CD1c-positive myeloid dendritic cell (primary cell): Measurements from ENCODE around the gene SLC37A1.

Source experiments
- DNase-seq: peaks from one replicate; pipeline ENCODE4 v3.0.0-alpha.2; 2016; ENCODE audit errors: extremely low spot score

The SLC37A1 gene

DNA sequence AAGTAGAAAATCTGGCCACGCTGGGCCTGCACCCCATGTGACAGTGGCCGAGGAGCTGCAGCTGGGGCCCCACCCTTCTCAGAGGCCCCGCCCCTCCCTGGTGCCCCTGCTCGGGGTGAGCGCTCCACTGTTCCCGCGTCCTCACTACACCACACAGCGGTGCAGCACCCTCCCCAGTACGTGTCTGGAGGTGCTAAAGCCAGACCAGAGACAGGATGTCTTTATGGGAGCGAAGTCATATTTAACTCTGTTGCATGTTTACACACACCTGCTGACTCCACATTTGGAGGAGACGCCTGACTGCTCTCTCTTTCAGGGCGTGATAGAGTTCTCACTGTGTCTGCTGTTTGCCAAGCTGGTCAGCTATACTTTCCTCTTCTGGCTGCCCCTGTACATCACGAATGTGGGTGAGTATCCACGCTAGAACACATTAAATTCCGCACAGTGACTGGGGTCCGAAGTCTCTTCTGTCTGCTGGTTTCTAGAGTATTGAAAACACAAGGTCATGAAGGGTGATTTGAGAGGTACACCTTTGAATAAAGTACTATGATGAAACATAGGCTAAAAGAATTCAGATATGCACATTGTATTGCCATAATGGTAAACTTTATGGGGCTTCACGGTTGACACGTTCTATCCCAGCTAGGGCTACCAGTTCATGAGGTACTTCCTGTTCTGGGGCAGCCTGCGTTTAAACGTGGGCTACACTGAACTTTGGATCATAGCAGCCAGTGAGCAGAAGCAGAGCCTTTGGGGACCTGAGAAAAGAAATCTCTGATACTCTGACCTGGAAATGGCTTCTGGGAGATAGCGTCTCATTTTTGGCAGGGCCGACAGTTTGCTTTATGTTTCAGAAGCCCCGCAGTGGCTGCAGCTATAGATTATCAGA, 48.4 kb downstream of the SLC37A1 start:
- no peak for DNase-seq

DNA sequence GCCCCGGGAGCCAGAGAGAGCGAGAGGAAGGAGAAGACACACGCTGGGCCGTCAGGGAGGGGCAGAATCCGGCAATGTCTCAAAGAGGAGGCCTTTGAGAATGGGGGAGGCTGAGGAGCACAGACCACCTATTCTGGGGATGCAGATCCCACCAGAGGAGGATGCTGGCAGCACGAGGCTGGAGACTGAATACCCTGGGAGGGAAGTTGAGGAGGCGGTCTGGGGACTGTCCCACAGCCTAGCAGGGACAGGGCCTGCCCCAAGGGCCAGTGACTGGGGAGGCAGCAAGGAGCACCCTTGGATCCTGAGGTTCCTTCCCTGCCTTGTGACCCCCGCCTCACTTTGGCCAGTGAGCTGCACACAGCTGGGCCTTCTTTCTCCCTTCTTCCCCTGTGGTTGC, 49.2 kb downstream of the SLC37A1 start:
- DNase-seq = no peak

DNA sequence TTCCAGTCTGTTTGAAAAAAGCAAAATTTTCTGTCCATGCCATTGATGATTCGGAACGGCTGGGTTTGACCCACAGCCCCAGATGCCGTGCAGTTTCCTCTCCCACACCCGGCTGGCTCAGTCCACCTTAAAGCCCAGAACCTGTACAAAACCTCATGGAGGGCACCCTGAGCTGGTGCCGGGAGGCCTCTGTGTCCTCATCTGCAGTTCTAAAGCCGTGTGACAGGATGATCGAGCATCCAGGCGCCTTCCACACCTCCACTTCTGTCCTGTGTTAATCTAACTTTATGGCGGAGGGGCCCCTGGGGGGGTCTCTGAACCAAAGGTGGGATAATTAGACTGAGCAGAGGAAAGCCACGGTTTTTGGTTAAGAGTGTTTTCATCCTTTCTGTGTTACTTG, 49.6 kb downstream of the SLC37A1 start:
- no peak for DNase-seq

DNA sequence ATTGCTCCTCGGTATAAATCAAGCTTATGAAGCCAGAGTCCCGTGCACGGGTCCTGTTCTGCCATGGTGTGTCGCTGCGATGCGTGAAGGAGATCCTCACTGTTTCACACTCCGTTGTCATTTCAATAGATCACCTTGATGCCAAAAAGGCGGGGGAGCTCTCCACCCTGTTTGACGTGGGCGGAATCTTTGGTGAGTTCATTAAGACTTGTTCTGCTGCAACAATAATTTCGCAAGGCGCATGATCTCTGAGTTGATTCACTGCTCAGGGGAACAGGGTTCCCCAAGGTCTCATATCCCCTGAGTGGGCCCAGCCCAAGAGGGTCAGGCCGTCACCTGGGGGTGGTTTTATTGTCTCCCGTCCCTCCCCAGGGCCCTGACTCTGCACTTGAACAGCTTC, 50.0 kb downstream of the SLC37A1 start:
- DNase-seq = no peak

DNA sequence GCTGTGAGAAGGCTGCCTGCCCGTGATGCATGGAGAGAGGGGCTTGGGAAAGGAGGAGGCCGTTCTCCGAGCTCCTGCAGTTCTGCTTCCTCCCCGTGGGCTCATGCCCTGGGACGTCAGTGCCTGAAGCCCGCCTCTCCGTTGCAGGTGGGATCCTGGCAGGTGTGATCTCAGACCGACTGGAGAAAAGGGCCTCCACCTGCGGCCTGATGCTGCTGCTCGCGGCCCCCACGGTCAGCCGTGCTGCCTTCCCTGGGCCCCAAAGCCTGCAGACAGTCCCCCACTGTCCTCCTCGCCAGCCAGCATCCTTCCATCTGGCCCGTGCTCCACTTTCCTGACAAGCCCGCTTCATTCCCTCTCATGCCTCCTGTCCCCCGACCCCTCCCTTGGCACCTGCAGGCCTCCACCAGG, 50.9 kb downstream of the SLC37A1 start:
- DNase-seq = no peak

DNA sequence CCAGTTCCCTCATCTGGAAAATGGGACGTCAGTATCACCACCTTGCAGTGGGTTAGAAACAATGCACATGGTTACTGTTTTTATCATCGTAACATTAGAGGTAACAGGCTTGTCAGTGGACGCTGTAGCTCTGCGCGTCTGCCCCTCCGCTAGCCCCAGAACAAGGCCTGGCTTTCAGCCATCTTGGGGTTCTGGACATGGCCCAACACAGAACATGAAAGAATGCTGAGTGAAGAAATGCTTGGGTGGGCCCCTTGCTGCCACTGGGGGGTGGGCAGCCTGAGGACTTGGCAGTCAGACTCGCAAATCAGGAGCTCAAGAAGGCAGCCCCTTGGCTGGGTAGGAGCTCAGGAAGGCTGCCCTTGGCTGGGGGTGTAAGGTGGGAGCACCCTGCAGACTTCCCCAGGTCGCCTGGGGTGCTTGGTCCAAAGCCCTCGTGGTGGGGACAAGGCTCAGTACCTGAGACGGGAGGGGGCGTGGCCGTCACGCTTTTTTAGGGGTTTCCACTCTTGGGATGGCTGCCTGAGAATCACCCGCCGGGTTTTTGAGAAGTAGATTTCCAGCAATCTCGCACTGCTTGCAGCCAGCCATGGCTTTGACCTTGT, 51.7 kb downstream of the SLC37A1 start:
- no peak for DNase-seq

DNA sequence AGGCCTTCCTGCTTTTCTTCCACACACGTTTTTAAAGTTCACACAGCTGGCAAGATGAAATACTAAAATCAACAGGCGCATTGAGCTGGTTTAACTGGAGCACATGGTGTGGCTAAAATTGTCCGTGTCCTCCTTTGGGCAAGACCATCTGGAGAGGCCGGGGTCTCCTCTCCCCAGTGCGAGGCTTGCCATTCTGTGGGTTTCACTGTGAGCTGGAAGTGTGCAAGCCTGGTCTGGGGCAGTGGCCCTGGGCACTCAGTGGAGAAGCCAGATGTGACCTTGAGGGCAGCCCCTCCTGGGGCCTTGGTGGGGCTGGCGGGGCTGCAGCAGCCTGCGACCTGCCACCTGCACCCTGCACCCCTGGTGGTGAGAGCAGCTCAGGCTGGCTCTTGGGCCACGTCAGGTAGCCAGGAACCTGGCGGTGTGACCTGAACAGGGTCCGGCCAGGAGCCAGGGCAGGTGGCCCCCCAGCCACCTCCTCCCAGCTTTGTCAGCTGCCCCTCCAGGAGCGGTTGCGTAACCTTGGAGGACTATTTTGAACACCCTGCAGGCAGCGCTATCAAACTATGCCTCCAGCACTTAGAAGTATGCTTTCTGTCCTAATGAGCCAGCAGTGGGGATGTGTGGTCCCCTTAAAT, 52.4 kb downstream of the SLC37A1 start:
- no peak for DNase-seq

DNA sequence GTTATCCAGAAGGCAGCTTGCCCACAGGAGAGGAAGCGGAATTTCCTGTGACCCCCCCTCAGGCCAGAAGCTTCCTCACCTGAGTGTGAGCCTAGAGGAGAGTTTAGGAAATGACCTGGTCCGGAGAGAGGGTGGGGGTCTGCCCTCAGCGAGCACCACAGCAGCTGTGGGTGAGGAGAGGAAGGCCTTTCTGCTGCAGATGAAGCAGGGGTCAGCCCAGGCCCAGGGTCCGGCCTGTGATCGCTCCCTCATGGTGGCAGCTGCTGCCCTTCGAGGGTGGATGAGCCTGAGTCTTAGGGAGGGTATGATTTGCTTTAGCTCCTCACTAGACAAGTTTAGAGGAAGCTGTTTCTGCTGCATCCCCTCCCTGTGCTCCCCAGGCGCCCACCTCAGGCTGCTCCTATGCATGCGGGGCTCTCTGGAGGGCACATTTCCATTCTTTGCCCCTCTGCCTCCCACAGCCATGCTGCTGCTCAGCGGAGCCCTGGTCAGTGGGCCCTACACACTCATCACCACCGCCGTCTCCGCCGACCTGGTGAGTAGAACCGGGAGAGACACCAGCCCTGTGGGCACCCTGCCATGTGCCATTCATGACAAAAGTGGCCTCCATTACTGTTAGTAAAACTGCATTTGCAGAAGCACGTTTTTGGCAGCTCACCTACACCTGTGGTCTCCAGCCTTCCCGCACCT, 53.0 kb downstream of the SLC37A1 start:
- no peak for DNase-seq

DNA sequence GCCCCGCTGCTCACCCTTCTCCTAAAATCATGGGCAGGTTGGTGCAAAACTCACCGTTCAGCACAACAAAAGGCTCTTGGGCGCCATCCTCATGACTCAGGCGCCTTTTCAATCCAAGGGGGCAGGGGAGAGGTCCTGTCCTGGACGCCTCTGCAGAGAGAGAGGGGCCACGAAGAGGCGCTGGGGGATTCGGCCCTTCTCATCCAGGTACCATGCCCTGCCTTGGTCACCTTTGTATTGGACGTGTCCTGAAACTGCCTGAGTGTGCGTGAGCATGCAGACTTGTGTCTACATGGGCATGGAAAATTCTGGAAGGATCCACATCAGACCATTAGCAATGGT, 53.5 kb downstream of the SLC37A1 start:
- DNase-seq = no peak

DNA sequence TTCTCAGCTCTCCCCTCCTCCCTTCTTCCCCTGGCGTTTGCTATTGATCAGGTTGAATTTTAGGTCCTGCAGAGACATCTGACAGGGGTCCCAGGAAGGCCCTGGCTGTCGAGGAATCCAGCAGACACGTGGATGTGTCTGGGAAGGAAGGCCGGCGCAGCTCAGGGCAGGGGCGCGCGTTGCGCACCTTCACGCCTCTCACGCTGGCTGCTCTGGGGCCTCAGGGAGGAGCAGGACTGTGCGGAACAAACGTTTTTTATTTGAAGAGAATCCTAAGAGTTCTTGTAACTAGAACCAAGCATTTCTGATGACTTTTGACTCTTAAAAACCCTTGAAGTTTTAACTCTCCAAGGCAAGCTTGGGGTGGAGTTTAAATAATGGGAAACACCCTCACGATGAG, 54.2 kb downstream of the SLC37A1 start:
- no peak for DNase-seq

DNA sequence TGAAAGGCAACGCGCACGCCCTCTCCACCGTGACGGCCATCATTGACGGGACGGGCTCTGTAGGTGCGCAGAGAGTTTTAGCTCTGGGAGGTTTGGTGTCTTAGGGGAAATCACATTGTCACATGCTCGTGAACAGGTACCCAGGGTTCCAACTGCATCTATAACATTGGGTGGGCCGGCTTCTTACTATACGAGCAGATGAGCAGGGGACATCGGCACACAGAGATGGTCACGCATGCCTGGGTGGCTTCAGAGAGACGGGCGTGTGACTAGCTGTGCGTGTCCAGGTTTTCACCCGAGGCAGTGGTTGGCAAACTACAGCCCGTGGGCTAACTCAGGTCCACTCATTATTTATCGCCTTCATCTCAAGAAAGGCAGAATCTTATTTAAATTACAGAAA, 54.7 kb downstream of the SLC37A1 start:
- no peak for DNase-seq

DNA sequence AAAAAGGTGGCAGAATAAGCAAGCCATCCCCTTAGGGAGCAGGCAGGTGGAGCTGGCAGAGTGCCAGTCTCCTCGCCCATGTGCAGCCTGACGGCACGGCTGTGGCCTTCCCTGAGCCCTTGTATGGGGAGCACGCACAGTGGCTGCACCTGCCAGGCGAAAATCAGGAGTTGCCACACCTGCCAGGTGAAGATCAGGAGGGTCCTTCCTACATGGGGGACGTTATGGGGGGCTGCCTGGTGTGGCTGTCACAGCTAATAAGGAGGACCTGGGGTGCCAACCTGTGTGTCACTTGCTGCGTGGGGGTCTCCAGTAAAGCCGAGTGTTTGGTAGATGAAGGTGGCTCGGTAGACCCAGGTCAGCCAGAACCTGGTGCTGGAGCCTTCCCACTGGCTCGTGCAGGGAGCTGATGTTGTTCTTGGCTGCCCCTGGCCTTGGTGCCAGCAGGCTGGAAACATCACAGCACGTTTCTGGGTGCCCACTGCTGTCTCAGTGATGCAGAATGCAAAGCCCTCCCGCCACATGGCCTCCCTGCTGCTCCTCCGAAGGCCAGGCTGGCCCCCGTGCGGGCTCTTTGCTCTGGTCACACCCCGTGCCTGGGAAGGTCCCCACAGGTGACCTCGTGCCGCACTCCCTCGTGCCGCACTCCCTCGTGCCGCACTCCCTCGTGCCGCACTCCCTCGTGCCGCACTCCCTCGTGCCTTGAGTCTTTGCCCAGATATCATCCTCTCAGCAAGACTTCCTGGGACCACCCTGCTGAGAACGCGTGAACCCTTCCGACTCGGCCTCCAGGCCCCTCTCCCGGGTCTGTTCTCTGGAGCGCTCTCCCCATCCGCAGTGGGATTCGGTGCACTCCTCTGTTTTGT, 55.4 kb downstream of the SLC37A1 start:
- DNase-seq = no peak

DNA sequence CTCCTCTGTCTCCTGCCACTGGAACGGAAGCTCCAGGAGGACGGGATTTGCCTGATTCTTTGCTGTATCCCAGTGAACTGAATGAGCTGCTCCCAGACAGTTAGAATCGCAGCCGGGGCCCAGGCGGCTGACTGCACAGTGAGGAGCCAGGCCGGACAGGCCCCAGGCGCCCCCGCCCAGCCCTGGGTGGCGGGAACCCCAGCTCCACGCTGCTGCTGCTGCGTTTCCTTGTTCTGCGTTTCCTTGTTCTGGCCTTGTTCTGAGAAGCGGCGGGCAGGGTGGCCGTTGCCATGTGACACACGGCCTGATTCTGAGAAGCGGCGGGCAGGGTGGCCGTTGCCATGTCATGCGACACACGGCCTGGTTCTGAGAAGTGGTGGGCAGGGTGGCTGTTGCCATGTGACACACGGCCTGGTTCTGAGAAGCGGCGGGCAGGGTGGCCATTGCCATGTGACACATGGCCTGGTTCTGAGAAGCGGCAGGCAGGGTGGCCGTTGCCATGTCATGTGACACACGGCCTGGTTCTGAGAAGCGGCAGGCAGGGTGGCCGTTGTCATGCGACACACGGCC, 56.2 kb downstream of the SLC37A1 start:
- DNase-seq = no peak

DNA sequence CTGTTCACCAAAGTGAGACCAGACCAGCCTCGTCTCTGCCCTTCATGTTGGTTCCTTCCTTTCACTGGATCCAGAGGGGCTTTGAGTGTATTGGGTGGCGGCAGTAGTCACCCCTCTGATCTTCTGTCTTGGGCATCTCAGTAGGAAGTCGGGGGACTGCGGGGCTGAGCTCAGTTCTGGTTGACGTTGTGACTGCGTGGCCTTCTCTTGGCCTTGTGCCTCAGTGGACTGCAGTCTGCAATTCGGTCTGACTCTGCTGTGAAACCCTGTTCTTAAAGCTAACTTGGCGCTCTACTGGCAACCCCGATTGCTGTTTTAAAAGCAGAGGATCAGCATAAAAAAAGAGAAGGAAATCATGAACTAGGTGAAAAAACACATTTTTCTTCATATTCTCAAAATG, 56.7 kb downstream of the SLC37A1 start:
- DNase-seq = no peak

DNA sequence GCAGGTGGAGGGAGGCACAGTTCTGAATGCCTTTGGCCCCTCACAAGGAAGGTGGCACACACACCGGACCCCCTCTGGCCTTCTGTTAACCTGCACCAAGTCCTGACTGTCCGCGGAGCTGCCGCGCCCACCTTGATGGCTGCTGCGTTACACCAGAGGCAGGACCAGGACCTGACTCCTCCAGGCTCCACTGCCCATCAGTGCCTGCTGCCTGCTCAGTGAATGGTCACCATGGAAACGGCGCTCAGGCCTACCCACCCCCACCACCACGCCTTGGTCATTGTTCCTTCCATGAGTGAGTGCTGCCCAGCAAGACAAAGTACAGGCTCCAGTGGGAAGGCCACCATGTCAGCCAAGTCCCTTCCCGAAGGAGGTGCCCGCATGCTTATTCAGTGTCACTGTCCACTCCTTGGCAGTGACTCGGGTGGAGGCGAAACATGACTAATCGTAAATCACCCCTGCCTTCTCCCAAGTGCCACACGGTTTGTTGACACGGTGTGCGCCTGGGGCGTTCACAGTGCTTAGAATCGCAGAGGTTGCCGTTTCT, 57.3 kb downstream of the SLC37A1 start:
- no peak for DNase-seq

DNA sequence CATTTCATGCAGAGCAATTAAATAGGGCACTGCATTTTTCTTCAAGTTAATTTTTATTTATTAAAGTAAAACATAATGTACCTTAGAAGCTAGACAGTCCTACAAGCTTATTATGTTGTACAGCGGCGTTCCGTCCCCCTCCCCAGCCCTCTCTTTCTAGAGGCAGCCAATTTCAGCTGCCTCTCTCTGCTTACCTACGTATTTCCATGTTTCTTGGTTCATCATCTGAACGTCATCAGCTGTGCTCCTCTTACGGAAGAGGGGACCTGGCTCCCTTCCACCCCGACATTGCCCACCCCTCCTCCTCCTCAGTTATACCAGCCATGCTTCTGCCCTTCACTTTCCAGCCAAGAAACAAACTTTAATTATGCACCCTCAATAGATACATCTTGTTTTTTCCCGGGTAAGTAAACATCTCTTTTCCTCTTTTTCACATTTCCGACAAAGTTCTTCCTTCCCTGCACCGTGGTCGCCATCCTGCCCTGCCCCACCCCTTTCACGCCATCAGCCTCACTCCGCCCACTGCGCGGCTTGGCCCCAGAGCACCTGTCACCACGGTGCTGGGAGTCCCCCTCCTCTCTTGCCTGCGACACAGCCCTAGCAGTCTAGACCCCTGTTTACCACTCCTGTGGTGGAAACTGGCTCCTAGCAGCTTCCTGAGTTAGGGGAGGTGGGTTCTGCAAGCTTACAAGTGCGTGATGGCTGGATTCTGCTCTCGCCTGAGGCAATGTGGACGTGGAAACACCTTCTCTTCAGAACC, 57.9 kb downstream of the SLC37A1 start:
- DNase-seq = no peak

DNA sequence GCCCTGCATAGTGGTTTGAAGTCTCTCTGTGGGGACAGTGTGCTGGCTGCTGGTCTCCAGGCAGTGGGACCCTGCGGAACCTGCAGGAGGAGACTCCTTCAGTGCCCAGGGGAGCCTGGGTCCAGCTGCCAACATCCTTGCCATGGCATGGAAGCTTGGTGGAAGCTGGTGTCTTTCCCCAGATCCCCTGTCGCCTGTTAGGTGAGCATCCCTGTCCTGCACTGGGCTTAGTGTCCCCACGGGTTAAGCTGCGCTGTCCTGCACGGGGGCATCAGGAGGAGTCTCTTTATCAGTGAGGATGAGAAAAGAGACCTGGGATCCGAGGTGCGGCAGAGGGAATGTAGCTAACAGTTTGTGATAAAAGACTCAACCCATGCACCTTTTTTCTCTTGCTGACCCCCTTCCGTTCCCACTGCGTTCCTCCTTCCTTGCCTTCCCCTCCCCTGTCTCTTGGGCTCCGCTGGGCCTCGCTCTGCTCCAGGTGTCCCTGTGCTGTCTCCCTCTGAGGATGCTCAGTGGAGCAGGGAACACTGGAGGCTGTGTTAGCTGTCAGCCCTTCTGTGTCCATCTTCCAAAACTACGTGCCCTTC, 59.3 kb downstream of the SLC37A1 start:
- no peak for DNase-seq

DNA sequence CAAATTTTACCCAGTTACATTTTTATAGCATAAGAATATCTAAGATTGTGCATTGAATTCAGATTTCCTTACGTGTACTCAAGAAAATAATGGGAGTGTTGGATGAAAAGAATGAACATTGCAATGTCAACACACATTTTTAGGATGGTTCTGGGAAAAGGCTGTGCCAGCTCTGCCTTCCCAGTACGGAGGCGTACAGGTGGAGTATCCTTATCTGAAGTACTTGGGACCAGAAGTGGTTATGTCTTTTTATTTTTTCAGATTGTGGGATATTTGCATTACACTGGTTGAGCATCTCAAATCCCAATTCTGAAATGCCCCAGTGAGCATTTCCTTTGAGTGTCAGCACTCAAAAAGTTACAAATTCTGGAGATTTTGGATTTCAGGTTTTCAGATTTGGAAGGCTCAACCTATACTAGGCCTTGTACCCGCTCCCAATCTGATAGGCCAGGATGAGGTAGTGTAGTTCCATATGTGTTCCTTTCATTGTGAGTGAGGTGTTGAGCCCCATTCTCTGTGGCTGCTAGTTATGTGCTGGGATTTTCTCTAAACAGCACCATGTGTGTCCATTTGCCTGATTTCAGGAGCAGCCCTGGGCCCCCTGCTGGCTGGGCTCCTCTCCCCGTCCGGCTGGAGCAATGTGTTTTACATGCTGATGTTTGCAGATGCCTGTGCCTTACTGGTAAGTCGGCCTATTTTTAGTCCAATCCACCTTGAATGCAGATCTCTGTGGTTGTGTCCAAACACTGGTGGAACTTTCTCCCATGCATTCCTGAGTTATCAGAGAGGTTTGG, 60.8 kb downstream of the SLC37A1 start:
- no peak for DNase-seq

DNA sequence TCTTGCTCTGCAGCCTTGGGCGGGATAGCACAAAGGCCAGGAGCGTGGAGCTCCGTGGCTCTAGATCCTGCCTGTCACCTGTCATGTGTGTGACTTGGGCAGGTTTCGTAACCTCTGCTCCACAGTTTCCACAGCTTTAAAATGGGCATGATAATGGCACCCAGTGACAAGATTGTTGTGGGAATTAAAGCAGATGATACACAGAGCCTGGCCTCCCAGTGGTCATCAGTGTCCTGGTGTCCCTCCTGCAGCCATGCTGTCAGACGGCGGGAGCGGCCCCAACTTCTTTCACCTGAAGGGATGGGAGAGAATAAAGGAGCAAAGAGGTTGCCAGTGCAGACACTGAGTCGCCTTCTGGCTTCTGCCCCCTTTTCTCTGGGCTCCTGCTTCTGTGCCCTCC, 61.5 kb downstream of the SLC37A1 start:
- DNase-seq = no peak
